GM18519 (cell line): Measurements from ENCODE around the gene ZNF613.
A peak's percentile ranks its signal among the peaks of the same experiment; 100 is the strongest.
"Not testable (repeated sequence)": the region's sequence is repeated elsewhere in the genome, so short reads cannot be mapped to it uniquely, and the experiment has no call there.

Source experiments
- ATAC-seq: cut with Tn5 transposase; IDR thresholded peaks from one replicate; pipeline ENCODE4 v1.9.1; 2021; ENCODE audit warnings: mild to moderate bottlenecking, moderate library complexity; ENCODE audit not compliant: unreplicated experiment, low FRiP score

Gene ZNF613

DNA sequence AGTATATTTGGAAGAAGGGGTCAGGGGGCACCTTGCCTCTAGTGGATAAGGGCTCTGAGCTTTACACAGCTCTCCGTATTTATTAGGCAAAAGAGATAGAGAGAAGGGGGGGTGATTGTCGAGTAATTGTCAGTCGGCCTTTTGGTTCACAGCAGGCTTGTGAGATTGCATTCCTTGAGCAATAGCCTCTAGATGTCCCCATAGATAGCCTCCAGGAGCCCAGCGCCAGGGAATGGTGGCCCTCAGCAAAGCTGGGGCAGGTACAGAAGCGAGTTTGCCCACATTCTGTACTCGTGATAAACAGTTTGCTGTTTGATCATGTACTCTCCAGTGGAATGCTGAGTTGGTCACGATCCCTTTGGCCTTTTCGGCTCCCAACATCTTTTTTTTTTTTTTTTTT is 4.6 kb downstream of the ZNF613 start:
- ATAC-seq: no peak

- ATAC-seq: no peak
Observed at GRCh38 chr19:51938936-51939335, 11.7 kb downstream of the ZNF613 start.

DNA sequence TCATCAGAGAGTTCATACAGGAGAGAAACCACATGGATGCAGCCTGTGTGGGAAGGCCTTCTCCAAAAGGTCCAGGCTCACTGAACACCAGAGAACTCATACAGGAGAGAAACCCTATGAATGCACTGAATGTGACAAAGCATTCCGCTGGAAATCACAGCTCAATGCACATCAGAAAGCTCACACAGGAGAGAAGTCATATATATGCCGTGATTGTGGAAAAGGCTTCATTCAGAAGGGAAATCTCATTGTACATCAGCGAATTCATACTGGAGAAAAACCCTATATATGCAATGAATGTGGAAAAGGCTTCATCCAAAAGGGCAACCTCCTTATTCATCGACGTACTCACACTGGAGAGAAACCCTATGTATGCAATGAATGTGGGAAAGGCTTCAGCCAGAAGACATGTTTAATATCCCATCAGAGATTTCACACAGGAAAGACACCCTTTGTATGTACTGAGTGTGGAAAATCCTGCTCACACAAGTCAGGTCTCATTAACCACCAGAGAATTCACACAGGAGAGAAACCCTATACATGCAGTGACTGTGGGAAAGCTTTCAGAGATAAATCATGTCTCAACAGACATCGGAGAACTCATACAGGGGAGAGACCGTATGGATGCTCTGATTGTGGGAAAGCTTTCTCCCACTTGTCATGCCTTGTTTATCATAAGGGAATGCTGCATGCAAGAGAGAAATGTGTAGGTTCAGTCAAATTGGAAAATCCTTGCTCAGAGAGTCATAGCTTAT is 17.7 kb downstream of the ZNF613 start:
- no peak for ATAC-seq

GRCh38 chr19:51946602-51947001 is 19.3 kb downstream of the ZNF613 start:
- no peak for ATAC-seq

GRCh38 chr19:51948975-51949374 is 21.7 kb downstream of the ZNF613 start:
- ATAC-seq: no peak

DNA sequence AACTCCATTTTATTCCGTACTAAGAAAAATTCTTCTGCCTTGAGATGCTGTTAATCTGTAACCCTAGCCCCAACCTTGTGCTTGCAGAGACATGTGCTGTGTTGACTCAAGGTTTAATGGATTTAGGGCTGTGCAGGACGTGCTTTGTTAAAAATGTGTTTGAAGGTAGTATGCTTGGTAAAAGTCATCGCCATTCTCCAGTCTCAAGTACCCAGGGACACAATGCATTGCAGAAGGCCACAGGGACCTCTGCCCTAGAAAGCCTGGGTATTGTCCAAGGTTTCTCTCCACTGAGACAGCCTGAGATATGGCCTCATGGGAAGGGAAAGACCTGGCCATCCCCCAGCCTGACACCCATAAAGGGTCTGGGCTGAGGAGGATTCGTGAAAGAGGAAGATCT is 30.6 kb downstream of the ZNF613 start:
- ATAC-seq: not testable (repeated sequence)

- no peak for ATAC-seq
Observed at GRCh38 chr19:51959791-51960190, 32.5 kb downstream of the ZNF613 start.

- ATAC-seq: not testable (repeated sequence)
Observed at GRCh38 chr19:51960621-51961233, 33.5 kb downstream of the ZNF613 start.

DNA sequence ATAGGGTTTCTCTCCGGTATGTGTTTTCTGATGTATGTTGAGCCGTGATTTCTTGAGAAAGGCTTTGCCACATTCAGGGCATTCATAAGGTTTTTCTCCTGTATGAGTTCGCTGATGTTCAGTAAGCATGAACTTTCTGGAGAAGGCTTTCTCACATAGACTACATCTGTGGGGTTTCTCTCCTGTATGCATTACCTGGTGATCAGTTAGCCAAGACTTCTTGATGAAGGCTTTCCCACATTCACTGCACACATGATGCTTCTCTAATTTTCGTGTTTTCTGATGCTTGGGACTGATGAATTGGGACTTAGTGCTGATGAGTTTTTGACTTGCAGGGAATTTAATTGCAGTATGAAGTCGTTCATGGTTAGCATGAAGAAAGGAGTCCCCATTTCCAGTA is 38.3 kb downstream of the ZNF613 start:
- ATAC-seq: no peak

DNA sequence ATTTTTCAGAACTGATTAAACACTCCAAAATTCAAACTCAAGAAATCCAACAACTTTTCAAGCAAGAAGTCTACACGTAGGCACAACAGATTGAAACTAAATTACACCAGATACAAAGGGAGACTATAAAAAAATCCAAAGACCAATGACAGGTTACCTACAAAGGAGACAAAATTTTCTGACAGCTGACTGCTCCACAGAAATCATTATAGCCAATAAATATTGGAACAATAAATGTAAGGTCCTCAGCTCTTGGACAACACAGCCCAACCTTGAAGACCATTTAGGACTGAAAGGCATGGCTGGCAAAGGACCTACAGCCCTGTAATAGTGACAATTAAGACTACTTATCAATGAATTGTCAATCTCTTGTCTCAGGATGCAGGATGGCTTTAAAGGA is 43.4 kb downstream of the ZNF613 start:
- no peak for ATAC-seq

- ATAC-seq: no peak
Observed at GRCh38 chr19:51971624-51972023, 44.4 kb downstream of the ZNF613 start.

DNA sequence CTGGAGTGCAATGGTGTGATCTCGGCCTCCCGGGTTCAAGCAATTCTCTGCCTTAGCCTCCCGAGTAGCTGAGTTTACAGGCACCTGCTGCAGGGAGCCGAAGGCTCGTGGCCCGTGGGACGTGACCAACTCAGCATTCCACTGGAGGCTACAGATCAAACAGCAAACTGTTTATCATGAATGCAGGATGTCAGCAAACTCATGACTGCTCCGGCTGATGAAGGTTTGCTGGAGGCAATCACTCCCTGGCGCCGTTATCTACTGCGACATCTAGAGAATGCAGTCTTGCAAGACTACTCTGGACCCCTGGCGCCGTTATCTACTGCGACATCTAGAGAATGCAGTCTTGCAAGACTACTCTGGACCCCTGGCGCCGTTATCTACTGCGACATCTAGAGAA is 48.5 kb downstream of the ZNF613 start:
- ATAC-seq: not testable (repeated sequence)

DNA sequence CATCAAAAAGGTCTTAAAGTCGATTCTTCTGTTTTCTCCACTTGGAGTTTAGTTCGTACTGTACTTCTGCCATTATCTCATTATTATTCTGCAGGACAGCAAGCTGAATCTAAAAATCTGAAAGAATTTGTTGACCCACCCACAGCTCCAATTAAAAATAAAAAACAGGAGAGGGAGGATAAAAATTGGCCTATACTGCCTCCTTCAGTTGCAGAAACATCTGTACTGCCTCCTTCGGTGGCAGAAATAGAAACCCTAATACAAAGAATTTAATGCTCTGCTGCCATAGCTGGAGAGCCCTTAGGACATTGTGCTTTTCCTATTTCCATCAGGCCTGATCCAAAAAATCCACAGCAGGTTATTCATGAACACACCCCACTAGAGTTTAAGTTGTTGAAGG is 49.6 kb downstream of the ZNF613 start:
- no peak for ATAC-seq

DNA sequence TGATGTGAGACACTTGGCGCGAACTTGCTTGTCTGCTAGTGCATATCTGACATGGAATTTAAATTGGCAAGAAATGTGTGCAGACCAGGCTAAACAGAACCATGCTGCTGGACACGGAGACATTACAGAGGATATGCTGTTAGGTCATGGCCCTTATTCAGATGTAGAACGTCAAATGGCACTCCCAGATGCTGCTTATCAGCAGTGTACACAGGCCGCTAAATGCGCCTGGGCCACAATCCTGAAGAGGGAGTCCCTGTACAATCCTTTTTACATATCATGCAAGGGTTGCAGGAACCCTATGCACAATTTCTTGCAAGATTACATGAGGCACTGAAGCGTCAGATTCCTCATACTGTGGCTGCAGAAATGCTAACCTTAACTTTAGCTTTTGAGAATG is 50.1 kb downstream of the ZNF613 start:
- ATAC-seq: no peak

- no peak for ATAC-seq
Observed at GRCh38 chr19:51978882-51979281, 51.6 kb downstream of the ZNF613 start.

DNA sequence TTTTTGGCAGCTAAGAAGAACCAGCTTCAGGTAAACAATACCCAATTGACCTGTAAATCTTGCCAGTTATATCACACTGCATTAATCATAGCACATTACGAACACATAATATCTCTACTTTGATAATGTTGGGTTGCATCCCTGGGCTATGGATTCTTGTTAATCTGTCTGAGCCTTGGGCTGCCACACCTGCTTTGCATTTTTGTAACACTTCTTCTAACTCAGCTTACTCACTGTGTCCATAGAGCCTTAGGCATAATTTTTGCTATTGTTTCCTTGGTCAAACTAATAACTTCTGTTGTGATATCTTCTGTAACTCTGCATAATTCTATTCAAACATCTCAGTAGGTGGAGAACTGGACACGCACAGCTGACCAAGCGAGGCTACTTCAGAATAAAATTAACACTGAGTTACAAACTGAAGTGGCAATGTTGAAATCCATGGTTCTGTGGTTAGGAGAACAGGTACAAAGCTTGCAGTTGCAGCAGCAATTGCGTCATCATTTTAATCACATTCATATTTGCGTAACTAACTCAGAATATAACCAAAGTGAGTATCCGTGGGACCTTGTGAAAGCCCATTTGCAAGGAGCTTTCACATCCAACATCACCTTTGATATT is 53.0 kb downstream of the ZNF613 start:
- no peak for ATAC-seq

- ATAC-seq: not testable (repeated sequence)
Observed at GRCh38 chr19:51980926-51981325, 53.7 kb downstream of the ZNF613 start.

DNA sequence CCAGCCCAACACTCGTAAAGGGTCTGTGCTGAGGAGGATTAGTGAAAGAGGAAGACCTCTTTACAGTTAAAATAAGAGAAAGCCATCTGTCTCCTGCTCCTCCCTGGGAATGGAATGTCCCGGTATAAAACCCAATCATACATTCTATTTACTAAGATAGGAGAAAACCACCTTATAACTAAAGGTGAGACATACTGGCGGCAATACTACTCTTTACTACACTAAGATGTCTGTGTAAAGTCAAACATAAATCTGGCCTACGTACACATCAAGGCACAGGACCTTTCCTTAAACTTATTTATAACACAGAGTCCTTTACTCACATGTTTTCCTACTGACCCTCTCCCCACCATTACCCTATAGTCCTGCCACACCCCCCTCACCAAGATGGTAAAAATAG is 56.1 kb downstream of the ZNF613 start:
- ATAC-seq: no peak

GRCh38 chr19:51986309-51987291 is 59.3 kb downstream of the ZNF613 start, which contains the start of gene ZNF350:
ZNF350 (minus strand) TSS chr19:51986840; CDS start chr19:51974360, 12,480 bp downstream.
- ATAC-seq: peak; percentile 73

GRCh38 chr19:51993422-51993821 is 66.2 kb downstream of the ZNF613 start:
- no peak for ATAC-seq
